ENCODE data around the gene SULT1C3. TPM values are rescaled to one million over a fixed set of nuclear protein-coding genes. Genes with fewer than 3 reads are reported as not detected.

SULT1C3 gene
- total and polyA plus RNA-seq, 2 of the 4 experiments (the other 2 are of a cell fraction) = not detected

- Histone ChIP-seq H4K5ac (ENCODE audit: low read depth, low read length) (no peak overlapping the region), H2BK15ac (ENCODE audit: low read depth, low read length) (no peak overlapping the region), H3K4me3 (ENCODE audit: insufficient read depth, low read depth, low read length) (no peak overlapping the region), H3K23ac (ENCODE audit: low read depth, low read length) (no peak overlapping the region), H4K8ac (ENCODE audit: low read depth in 2 of 2, low read length in 2 of 2) (no peak overlapping the region), H3K18ac (ENCODE audit: low read depth, low read length) (no peak overlapping the region), H4K20me1 (ENCODE audit: insufficient read depth, low read length) (no peaks in the 10 kb centered on the region), H3K79me1 (ENCODE audit: low read depth in 1 of 2, low read length in 2 of 2) (no peaks in the 10 kb centered on the region), H3K4me1 (ENCODE audit: control insufficient read depth, insufficient read depth, low read length) (no peaks in the 10 kb centered on the region), H3K14ac (replicated peaks; ENCODE audit: low read depth, low read length) (no peak overlapping the region), H3K56ac (ENCODE audit: extremely low read depth, insufficient read depth, low read length) (no peak overlapping the region), H2BK5ac (ENCODE audit: low read depth, low read length, poor library complexity, severe bottlenecking) (no peak overlapping the region), H2BK20ac (ENCODE audit: low read depth, low read length) (no peak overlapping the region), H3K4ac (ENCODE audit: low read depth, low read length) (no peak overlapping the region), H2BK120ac (ENCODE audit: low read depth, low read length) (no peak overlapping the region), H3K9me3 (ENCODE audit: control insufficient read depth, insufficient read depth, low read length) (no peaks in the 10 kb centered on the region), H3K9me1 (ENCODE audit: insufficient read depth, low read length) (no peaks in the 10 kb centered on the region), H3K4me2 (ENCODE audit: low read depth, low read length) (no peak overlapping the region), H2AK9ac (replicated peaks; ENCODE audit: low read depth, low read length, poor library complexity) (no peak overlapping the region), H3K9ac (ENCODE audit: low read depth, low read length) (no peak overlapping the region), H3K36me3 (ENCODE audit: control insufficient read depth, insufficient read depth, low read length) (no peaks in the 10 kb centered on the region), H2AFZ (replicated peaks; ENCODE audit: low read length, poor library complexity) (no peak overlapping the region), H4K91ac (ENCODE audit: insufficient read depth, low read depth, low read length) (no peak overlapping the region), H3K27me3 (ENCODE audit: control insufficient read depth, insufficient read depth, low read length) (peaks cover 23% of the 10 kb centered on the region), H2AK5ac (ENCODE audit: low read depth, low read length) (no peak overlapping the region), H3K27ac (ENCODE audit: insufficient read depth, low read length) (no peak overlapping the region)
- intact Hi-C loops (cut with micrococcal nuclease) = no loop called here
- TF ChIP-seq CHD1 (IDR thresholded peaks at IDR 0.05; ENCODE audit: low read depth, low read length) (no peak), USF2 (IDR thresholded peaks at IDR 0.05; ENCODE audit: low read depth, low read length) (no peak), RAD21 (IDR thresholded peaks at IDR 0.05; ENCODE audit: low read length) (no peak), RFX5 (IDR thresholded peaks at IDR 0.05; ENCODE audit: low read depth, low read length) (no peak), MAFK (IDR thresholded peaks at IDR 0.05; ENCODE audit: low read depth, low read length) (no peak), SMC3 (IDR thresholded peaks at IDR 0.05; ENCODE audit: low read depth, low read length) (no peak), MXI1 (IDR thresholded peaks at IDR 0.05; ENCODE audit: borderline replicate concordance, low read depth, low read length) (no peak), CTCF (conservative IDR thresholded peaks at IDR 0.05; ENCODE audit: low read depth, low read length) (no peak), CEBPB (IDR thresholded peaks at IDR 0.05; ENCODE audit: low read depth, low read length) (no peak), ELK1 (IDR thresholded peaks at IDR 0.05; ENCODE audit: borderline replicate concordance, low read depth, low read length) (no peak), NFE2L2 (IDR thresholded peaks at IDR 0.05; ENCODE audit: low read depth, low read length) (no peak), BHLHE40 (IDR thresholded peaks at IDR 0.05; ENCODE audit: low read depth, low read length) (no peak), RCOR1 (IDR thresholded peaks at IDR 0.05; ENCODE audit: insufficient replicate concordance, low read length) (no peak)
- POLR2A ChIA-PET (ENCODE audit: unreplicated experiment) = no interaction called here
- DNase-seq (no peak), ATAC-seq (ENCODE audit: low read depth) (no peak)
- WGBS, 2 experiments (ENCODE audit: extremely low coverage in 2 of 2, insufficient read length in 1 of 2) = no CpG with 5 or more reads among the region's 5 CpGs
- CTCF ChIA-PET = no interaction called here
- no TSS peak for BruUV-seq (replicated peaks)
- in situ Hi-C loops (cut with MboI; ENCODE audit: low sequenced_read_pairs) = no loop called here
- dilution Hi-C loops (cut with HindIII; ENCODE audit: low sequenced_read_pairs, unreplicated experiment) = no loop called here
Measured at GRCh38 chr2:108285616-108286015, 45.8 kb downstream of the SULT1C3 start.

All from IMR-90 (cell line).